GM19238 (cell line): Measurements from ENCODE around the gene SLIT1.

Experiments
- DNase-seq: peaks from one replicate; pipeline ENCODE4 v3.0.0; 2011; ENCODE audit warnings: low spot score; ENCODE audit not compliant: insufficient read length

SLIT1 gene

GRCh38 chr10:97140049-97140846, 45.5 kb downstream of the SLIT1 start:
- no peak for DNase-seq

- DNase-seq = no peak
Observed at GRCh38 chr10:97139651-97140048, 46.1 kb downstream of the SLIT1 start.

GRCh38 chr10:97138846-97139245, 46.9 kb downstream of the SLIT1 start:
- DNase-seq = no peak

GRCh38 chr10:97138174-97138573, 47.6 kb downstream of the SLIT1 start:
- no peak for DNase-seq

- no peak for DNase-seq
Observed at GRCh38 chr10:97136756-97137155, 49.0 kb downstream of the SLIT1 start.

- no peak for DNase-seq
Observed at GRCh38 chr10:97135464-97135863, 50.3 kb downstream of the SLIT1 start.

- DNase-seq = no peak
Observed at GRCh38 chr10:97134983-97135382, 50.8 kb downstream of the SLIT1 start.

GRCh38 chr10:97134110-97134509, 51.6 kb downstream of the SLIT1 start:
- DNase-seq = no peak

- no peak for DNase-seq
Observed at GRCh38 chr10:97132273-97132672, 53.5 kb downstream of the SLIT1 start.

- DNase-seq = no peak
Observed at GRCh38 chr10:97131666-97132065, 54.1 kb downstream of the SLIT1 start.

- DNase-seq = no peak
Observed at GRCh38 chr10:97131181-97131628, 54.6 kb downstream of the SLIT1 start.

- no peak for DNase-seq
Observed at GRCh38 chr10:97129666-97130065, 56.1 kb downstream of the SLIT1 start.

- no peak for DNase-seq
Observed at GRCh38 chr10:97128516-97129154, 57.1 kb downstream of the SLIT1 start.

- no peak for DNase-seq
Observed at GRCh38 chr10:97128039-97128492, 57.7 kb downstream of the SLIT1 start.

- DNase-seq = no peak
Observed at GRCh38 chr10:97127509-97127908, 58.2 kb downstream of the SLIT1 start.

GRCh38 chr10:97124211-97124610, 61.5 kb downstream of the SLIT1 start:
- DNase-seq = no peak

GRCh38 chr10:97123765-97124164, 62.0 kb downstream of the SLIT1 start:
- no peak for DNase-seq

GRCh38 chr10:97121041-97121440, 64.7 kb downstream of the SLIT1 start:
- DNase-seq = no peak

- DNase-seq = no peak
Observed at GRCh38 chr10:97120370-97120769, 65.4 kb downstream of the SLIT1 start.

GRCh38 chr10:97119058-97119745, 66.6 kb downstream of the SLIT1 start:
- DNase-seq = no peak

- DNase-seq = no peak
Observed at GRCh38 chr10:97117372-97117771, 68.4 kb downstream of the SLIT1 start.

GRCh38 chr10:97116462-97117162, 69.1 kb downstream of the SLIT1 start:
- no peak for DNase-seq
